Glutamatergic neuron (in vitro differentiated cells): ENCODE data around the gene PNMA8C. TPM values are rescaled to one million over a fixed set of nuclear protein-coding genes. Genes with fewer than 3 reads are reported as not detected.

Source experiments
- DNase-seq: peaks from one replicate; pipeline ENCODE4 v3.0.0; 2022
- H3K27ac Mint-ChIP-seq: one replicate; pipeline ENCODE4 v1.8.0; 2020; ENCODE audit warnings: mild to moderate bottlenecking, mixed read lengths, inconsistent platforms; ENCODE audit not compliant: unreplicated experiment
- H3K27me3 Mint-ChIP-seq: one replicate; pipeline ENCODE4 v1.8.0; 2020; ENCODE audit warnings: mild to moderate bottlenecking, moderate library complexity, mixed read lengths, inconsistent platforms; ENCODE audit not compliant: unreplicated experiment
- H3K36me3 Mint-ChIP-seq: one replicate; pipeline ENCODE4 v1.8.0; 2020; ENCODE audit warnings: mild to moderate bottlenecking, mixed read lengths, inconsistent platforms; ENCODE audit not compliant: unreplicated experiment
- H3K4me1 Mint-ChIP-seq: one replicate; pipeline ENCODE4 v1.8.0; 2020; ENCODE audit warnings: mild to moderate bottlenecking, low read depth, mixed read lengths, inconsistent platforms; ENCODE audit not compliant: unreplicated experiment
- H3K4me3 Mint-ChIP-seq: one replicate; pipeline ENCODE4 v1.8.0; 2020; ENCODE audit warnings: mild to moderate bottlenecking, mixed read lengths, inconsistent platforms; ENCODE audit not compliant: unreplicated experiment
- H3K9me3 Mint-ChIP-seq: one replicate; pipeline ENCODE4 v1.8.0; 2020; ENCODE audit warnings: mild to moderate bottlenecking, moderate library complexity, mixed read lengths, inconsistent platforms; ENCODE audit not compliant: unreplicated experiment
- total RNA-seq: library from RNA; stranded (reverse); fragmentation: NEBNext Ultra II Directional; extraction: Animal tissue kit (Norgen Biotek cat#: 25700); gene quantifications from one replicate; pipeline ENCODE4 v1.2.1, GENCODE V29; 2021; ENCODE audit not compliant: unreplicated experiment
- TF ChIP-seq, protein P1 (sequence below): fragments of 200-600 bp; sonication (generic); IDR thresholded peaks from one replicate; pipeline ENCODE4 v1.5.0; 2021; ENCODE audit not compliant: partially characterized antibody, unreplicated experiment

PNMA8C gene
- total RNA-seq, 1 donor from 2014 or later, result 5.3 TPM

DNA sequence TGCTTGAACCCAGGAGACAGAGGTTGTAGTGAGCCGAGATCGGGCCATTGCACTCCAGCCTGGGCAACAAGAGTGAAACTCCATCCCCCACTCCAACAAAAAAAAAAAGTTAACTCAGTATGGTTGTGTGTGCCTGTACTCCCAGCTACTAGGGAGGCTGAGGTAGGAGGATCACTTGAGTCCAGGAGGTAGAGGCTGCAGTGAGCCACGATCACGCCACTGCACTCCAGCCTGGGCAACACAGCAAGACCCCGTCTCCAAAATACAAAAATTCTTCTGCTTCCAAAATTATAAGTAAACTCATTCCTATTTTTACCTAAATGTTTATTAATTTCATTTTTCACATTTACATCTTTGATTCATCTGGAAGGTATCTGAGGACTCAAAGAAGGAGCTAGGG lies 28.2 kb upstream of the PNMA8C start:
- H3K36me3 Mint-ChIP-seq, result no peaks in the 10 kb centered on the region
- no peak for DNase-seq
- H3K27me3 Mint-ChIP-seq, result peaks cover 1% of the 10 kb centered on the region
- H3K4me3 Mint-ChIP-seq, result no peak overlapping the region
- H3K9me3 Mint-ChIP-seq, result peaks cover 1% of the 10 kb centered on the region
- H3K4me1 Mint-ChIP-seq, result no peaks in the 10 kb centered on the region
- H3K27ac Mint-ChIP-seq, result no peak overlapping the region
- TF ChIP-seq, protein P1, sequence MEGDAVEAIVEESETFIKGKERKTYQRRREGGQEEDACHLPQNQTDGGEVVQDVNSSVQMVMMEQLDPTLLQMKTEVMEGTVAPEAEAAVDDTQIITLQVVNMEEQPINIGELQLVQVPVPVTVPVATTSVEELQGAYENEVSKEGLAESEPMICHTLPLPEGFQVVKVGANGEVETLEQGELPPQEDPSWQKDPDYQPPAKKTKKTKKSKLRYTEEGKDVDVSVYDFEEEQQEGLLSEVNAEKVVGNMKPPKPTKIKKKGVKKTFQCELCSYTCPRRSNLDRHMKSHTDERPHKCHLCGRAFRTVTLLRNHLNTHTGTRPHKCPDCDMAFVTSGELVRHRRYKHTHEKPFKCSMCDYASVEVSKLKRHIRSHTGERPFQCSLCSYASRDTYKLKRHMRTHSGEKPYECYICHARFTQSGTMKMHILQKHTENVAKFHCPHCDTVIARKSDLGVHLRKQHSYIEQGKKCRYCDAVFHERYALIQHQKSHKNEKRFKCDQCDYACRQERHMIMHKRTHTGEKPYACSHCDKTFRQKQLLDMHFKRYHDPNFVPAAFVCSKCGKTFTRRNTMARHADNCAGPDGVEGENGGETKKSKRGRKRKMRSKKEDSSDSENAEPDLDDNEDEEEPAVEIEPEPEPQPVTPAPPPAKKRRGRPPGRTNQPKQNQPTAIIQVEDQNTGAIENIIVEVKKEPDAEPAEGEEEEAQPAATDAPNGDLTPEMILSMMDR, result no peak

DNA sequence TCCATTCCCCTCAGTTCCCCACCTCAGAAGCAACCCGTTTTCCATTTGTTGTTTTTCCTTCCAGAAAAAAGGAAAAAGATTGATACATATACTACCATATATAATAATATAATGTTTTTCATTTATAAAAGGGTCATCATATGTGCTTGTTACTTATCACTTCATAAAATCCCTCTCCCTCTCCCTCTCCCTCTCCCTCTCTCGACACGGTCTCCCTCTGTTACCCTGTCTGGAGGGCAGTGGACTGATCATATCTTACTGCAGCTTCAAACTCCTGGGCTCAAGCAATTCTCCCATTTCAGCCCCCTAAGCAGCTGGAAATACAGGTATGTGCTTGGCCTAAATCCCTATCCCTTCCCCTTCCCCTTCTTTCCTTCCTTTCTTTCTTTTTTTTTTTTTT lies 25.5 kb upstream of the PNMA8C start:
- Mint-ChIP-seq H3K4me3 (no peak overlapping the region), H3K36me3 (peaks cover 7% of the 10 kb centered on the region), H3K27ac (no peak overlapping the region), H3K9me3 (peaks cover 1% of the 10 kb centered on the region), H3K4me1 (peaks cover 3% of the 10 kb centered on the region), H3K27me3 (no peaks in the 10 kb centered on the region)
- TF ChIP-seq, protein P1, result no peak
- no peak for DNase-seq

DNA sequence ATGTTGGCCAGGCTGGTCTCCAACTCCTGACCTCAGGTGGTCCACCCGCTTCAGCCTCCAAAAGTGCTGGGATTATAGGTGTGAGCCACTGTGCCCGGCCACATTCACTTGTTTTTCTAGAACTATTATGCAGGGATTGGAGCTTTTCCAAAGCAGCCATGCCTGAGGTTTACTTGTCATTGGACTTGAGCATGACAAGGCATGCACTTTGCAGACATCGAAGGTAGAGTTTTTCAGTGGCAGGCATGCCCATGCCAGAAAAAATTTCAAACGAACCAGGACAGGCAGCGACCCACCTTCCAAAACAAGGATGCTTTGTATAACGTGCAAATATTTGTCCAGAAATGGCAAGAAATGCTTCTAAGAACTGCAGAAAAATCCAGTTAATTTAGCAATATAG lies 24.9 kb upstream of the PNMA8C start:
- Mint-ChIP-seq H3K9me3 (peaks cover 1% of the 10 kb centered on the region), H3K27ac (no peak overlapping the region), H3K27me3 (no peaks in the 10 kb centered on the region), H3K36me3 (peaks cover 7% of the 10 kb centered on the region), H3K4me1 (peaks cover 3% of the 10 kb centered on the region), H3K4me3 (no peak overlapping the region)
- TF ChIP-seq, protein P1, result no peak
- DNase-seq, result no peak

DNA sequence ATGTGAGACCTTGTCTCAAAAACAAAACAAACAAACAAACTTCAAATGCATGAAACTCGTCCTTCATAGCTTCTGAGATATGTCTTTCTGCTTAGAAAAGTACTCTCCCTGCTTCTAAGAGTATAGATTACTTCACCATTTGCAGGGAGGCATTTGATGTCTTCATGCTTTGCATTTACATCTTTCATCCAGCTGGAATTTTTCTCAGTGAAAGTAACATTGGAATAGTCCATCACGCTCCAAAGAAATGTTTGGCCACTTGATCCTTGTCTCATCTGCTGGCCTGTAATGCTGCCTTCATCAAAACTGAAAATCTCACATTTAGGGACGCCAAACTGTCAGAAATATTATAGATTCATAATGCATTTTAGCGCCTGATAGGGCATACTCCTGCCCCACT lies 23.4 kb upstream of the PNMA8C start:
- Mint-ChIP-seq H3K36me3 (peaks cover 7% of the 10 kb centered on the region), H3K9me3 (peaks cover 1% of the 10 kb centered on the region), H3K4me3 (no peak overlapping the region), H3K27ac (no peak overlapping the region), H3K4me1 (peaks cover 3% of the 10 kb centered on the region), H3K27me3 (no peaks in the 10 kb centered on the region)
- DNase-seq, result no peak
- TF ChIP-seq, protein P1, result no peak

DNA sequence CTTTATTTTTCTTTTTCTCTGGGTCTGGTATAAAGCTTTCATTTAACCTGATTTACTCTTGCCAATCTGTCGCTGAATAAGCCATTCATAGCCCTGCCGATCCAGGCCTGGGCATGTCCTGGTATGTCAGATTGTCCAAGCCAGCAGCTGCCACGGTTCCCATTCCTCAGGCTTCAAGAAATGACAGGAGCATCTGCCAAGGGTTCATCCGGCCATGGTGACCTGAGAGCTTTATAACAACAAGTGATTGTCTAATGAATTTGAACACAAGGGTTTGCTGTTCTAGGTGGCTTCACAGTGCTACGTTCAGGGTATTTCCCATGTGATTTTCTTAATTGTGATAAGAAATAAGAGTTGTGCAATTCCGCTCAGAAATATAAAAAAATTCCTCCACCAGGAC lies 22.6 kb upstream of the PNMA8C start:
- no peak overlapping the region for H3K27ac Mint-ChIP-seq
- H3K4me3 Mint-ChIP-seq, result no peak overlapping the region
- peaks cover 3% of the 10 kb centered on the region for H3K4me1 Mint-ChIP-seq
- peaks cover 1% of the 10 kb centered on the region for H3K9me3 Mint-ChIP-seq
- H3K27me3 Mint-ChIP-seq, result no peaks in the 10 kb centered on the region
- TF ChIP-seq, protein P1, result no peak
- peaks cover 7% of the 10 kb centered on the region for H3K36me3 Mint-ChIP-seq
- DNase-seq, result no peak
